ENCODE results near the gene PPP3CB.
"Not testable (repeated sequence)": the region's sequence is repeated elsewhere in the genome, so short reads cannot be mapped to it uniquely, and the experiment has no call there.

The PPP3CB gene

GRCh38 chr10:73413528-73414229 lies 82.1 kb downstream of the PPP3CB start, which contains the start of gene ANXA7:
Gene ANXA7 (minus strand): TSS chr10:73414058. CDS start chr10:73400856, 13,202 bp downstream.
- DNase-seq = peak; percentile 80

GRCh38 chr10:73413108-73413527 lies 82.7 kb downstream of the PPP3CB start:
- DNase-seq = peak; percentile 49

- DNase-seq = no peak
Measured at GRCh38 chr10:73410897-73411296, 84.9 kb downstream of the PPP3CB start.

GRCh38 chr10:73408978-73409521 lies 86.8 kb downstream of the PPP3CB start:
- DNase-seq = no peak

- DNase-seq = no peak
Measured at GRCh38 chr10:73408061-73408460, 87.8 kb downstream of the PPP3CB start.

GRCh38 chr10:73407495-73407894 lies 88.3 kb downstream of the PPP3CB start:
- no peak for DNase-seq

- no peak for DNase-seq
Measured at GRCh38 chr10:73406846-73407245, 89.0 kb downstream of the PPP3CB start.

- DNase-seq = no peak
Measured at GRCh38 chr10:73405556-73405955, 90.3 kb downstream of the PPP3CB start.

GRCh38 chr10:73404690-73405089 lies 91.1 kb downstream of the PPP3CB start:
- DNase-seq = no peak

- DNase-seq = no peak
Measured at GRCh38 chr10:73401636-73402035, 94.2 kb downstream of the PPP3CB start.

GRCh38 chr10:73399063-73399462 lies 96.8 kb downstream of the PPP3CB start:
- no peak for DNase-seq

GRCh38 chr10:73398024-73398423 lies 97.8 kb downstream of the PPP3CB start:
- no peak for DNase-seq

GRCh38 chr10:73394325-73394724 lies 101.5 kb downstream of the PPP3CB start:
- DNase-seq = not testable (repeated sequence)

GRCh38 chr10:73388228-73388627 lies 107.6 kb downstream of the PPP3CB start:
- no peak for DNase-seq

GRCh38 chr10:73386583-73386982 lies 109.2 kb downstream of the PPP3CB start:
- DNase-seq = no peak

Measured in T1000 (cell line).